ENCODE results near the gene TAP2.
"Not testable (repeated sequence)": the region's sequence is repeated elsewhere in the genome, so short reads cannot be mapped to it uniquely, and the experiment has no call there.

The TAP2 gene

GRCh38 chr6:32838114-32838958 lies at the start of gene TAP2:
TSS of gene TAP2 (minus strand) at chr6:32838739. CDS start at chr6:32838233, 506 bp downstream.
- peak; percentile 97 to 98 (median 97) for DNase-seq

DNA sequence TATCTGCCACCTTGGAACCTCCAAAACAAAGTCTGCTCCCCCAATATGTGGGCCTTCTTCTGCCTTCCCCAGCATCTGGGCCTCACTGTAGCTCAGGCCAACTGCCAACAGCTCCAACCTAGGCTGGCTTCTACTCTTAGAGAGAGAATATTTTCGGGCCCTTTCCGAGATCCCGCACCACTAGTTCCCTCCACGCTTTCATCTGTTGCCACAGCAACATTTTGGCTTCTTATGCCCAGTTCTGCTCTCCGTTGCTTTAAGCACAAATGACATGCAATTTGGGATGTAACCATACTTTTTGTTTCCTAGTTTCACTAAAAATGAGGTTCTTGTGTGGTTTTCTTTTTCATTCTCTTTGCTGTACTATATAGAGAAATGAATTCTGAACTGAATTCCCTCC lies 49.1 kb upstream of the TAP2 start:
- DNase-seq = no peak

DNA sequence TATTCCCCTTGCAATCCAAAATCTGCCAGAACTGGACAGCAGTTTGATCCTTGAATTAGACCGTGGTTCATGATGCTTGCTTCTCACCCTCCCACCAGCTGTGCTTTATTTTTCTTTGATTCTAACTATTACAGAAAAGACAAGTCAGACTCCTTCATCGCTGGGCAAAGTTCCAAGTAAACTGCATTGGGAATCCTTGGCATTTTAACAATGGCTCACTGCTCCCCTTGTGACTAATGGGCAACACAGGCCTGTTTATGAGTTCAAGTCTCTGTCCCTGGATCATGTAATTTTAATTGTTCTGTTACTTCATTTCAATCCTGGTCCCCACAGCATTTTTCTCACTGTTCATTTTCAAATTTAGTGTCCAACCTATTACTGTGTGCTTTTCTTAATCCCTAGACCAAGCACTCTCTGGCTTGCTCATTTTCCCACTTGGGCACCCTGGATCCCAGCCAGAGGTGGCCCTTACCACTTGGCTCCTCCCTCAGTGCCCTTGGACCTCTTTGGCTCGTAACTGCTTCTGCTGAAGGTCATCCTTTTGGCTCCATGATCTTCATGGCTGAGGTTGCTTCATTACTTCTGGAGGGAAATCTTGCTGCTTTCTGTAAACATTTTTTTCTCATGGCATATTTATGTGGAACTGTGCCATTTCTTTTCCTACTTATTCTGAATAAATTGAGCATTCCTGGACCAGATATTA lies 48.3 kb upstream of the TAP2 start:
- no peak for DNase-seq

- DNase-seq = peak; percentile 77 to 93 (median 92)
Measured at GRCh38 chr6:32885698-32886286, 47.3 kb upstream of the TAP2 start.

DNA sequence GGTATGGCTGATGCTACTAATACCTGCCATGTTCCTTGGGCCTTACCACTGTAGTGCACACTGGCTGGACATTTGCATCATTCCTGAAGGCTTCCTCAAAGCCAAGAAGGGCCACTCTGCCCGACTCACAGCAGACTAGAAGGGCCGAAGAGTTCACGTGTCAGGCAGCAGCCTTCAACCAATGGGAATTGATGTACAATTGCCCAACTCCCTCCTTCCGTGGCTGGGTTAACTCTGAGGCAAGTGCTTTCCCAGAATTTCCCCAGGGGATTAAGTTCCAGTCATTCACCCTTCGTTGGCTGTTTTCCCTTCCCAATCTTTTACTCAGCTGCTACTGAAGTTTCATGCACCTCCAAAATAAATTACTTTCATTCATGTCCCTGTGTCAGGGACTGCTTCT lies 45.2 kb upstream of the TAP2 start:
- DNase-seq = peak; percentile 84 to 89 (median 86)

- DNase-seq = peak in 1 of 3 donors; percentile 59
Measured at GRCh38 chr6:32882879-32883250, 44.3 kb upstream of the TAP2 start.

DNA sequence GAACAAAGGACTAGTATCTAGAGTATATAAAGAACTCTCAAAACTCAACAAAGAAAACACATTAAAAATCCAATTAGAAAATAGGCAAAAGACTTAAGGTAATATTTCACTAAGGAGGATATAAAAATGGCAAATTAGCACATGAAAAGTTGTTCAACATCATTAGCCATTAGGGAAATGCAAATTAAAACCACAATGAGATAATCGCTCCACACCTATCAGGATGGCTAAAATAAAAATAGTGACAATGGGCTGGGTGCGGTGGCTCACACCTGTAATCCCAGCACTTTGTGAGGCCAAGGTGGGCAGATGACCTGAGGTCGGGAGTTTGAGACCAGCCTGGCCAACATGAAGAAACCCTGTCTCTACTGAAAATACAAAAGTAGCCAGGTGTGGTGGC lies 42.4 kb upstream of the TAP2 start:
- DNase-seq = not testable (repeated sequence)

DNA sequence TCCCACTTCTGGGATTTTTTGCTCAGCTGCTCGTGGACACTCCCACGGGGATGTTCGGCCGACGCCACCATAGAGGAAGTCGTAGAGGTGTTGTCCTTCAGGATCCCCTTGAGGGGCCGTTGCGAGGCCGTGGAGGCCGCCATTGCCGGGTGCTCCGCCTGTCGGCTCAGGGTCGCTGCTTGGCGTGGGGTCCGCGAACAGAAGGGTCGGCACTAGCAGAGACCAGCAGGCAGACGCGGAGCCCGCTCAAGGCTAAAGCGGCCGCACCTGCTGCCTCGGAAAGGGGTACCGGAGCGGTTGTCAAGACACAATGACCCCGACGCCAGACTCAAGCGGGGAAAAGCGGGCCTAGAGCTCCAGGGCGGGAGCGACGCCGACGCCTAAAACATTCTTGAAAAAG lies 41.2 kb upstream of the TAP2 start:
- peak in 1 of 3 donors; percentile 35 for DNase-seq

- DNase-seq = no peak
Measured at GRCh38 chr6:32876603-32877002, 38.1 kb upstream of the TAP2 start.

DNA sequence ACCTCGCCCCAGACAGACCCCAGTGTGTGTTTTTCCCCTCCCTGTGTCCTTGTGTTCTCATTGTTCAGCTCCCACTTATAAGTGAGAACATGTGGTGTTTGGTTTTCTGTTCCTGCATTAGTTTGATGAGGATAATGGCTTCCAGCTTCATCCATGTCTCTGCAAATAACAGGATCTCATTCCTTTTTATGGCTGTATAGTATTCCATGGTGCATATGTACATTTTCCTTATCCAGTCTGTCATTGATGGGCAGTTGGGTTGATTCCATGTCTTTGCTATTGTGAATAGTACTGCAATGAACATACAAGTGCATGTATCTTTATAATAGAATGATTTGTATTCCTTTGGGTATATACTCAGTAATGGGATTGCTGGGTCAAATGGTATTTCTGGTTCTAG lies 35.4 kb upstream of the TAP2 start:
- DNase-seq = not testable (repeated sequence)

DNA sequence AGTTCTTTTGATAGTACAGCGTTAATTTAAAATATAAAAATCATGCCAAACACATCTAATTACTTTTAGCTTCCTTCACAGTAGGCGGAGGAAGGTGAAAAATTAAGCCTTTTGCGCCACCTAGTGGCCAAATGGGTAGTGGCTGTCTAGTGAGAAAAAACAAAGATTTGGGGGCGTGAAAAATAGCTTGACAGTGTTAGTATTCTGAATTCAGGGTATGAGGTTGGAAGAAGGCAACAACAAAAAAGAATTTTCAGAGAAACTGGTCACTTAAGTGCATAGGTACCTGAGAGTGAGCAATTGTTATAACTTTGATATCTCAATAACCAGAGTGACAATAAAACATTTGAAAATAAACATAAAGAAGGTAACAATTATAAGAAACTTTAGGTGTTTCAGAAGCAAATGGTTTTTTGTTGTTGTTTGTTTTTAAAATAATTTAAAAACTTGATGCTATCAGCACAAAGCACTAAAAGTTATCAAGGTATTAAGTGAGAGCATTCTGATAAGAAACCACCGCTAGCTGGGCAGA lies 29.8 kb upstream of the TAP2 start:
- DNase-seq = peak; percentile 89 to 93 (median 91)

- no peak for DNase-seq
Measured at GRCh38 chr6:32867554-32868256, 29.2 kb upstream of the TAP2 start.

- peak in 2 of 3 donors; percentile 20 to 29 for DNase-seq
Measured at GRCh38 chr6:32867022-32867477, 28.5 kb upstream of the TAP2 start.

DNA sequence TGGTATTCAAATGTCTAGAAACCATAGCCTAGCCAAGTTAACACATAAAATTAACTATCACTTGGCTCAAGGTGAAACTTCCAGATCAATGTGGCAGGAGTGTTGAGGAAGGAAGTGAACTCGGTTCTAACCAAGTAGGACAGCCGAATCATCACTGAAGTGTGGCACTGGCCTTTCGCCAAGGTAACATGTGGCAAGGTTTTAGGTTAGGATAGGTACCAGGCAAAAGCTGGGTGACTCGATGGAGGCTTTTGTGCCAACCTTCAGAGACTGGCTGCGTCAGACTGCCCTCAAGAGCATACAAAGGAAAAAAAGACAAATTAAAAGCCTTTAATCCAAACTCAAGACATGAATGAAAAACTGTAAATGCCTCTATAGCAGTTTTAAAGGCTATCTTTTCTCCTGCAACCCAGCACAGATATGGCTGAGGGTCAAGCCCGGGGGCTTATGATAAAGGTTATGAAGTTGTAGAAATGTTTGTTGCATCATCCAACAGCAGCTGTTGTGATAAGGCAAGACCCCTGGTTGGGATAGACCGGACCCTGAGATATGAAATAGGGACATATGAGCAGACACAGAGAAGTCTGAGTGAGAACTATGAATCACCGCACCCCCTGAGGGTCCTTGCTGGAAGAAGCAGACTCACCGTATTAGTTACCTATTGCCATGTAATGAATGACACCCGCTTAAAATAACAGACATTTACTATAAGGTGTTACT lies 27.3 kb upstream of the TAP2 start:
- DNase-seq = no peak

DNA sequence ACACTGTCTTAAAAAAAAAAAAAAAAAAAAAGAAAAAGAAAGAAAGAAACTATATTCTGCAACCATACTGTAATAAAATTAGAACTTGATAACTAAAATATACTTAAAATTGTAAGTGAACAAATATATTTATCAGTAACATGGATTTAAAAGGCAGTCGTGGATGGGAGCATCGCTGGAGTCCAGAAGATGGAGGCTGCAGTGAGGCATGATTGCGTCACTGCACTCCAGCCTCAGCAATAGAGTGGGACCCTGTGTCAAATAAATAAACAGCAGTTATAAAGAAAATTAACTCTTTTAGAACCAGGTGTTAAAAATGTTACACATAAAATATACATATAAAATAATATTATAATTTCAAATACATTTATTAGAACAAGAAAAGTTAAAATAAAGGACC lies 24.2 kb upstream of the TAP2 start:
- no peak for DNase-seq

- DNase-seq = no peak
Measured at GRCh38 chr6:32860674-32861073, 22.1 kb upstream of the TAP2 start.

DNA sequence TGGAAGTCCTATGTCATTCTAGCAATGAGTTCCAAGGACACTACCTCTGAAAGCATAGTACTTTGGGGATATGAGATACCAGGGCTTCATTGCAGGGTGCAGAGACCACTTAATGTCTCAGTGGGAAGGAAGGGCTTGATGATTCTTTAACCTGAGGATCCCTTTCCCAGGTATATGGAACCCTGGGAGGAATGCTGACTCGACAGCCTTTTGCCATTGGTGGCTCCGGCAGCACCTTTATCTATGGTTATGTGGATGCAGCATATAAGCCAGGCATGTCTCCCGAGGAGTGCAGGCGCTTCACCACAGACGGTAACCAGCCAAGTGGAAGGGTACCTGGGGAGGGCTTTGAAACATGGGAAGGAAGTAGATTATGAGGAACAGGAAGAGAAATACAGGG lies 19.7 kb upstream of the TAP2 start:
- no peak for DNase-seq

DNA sequence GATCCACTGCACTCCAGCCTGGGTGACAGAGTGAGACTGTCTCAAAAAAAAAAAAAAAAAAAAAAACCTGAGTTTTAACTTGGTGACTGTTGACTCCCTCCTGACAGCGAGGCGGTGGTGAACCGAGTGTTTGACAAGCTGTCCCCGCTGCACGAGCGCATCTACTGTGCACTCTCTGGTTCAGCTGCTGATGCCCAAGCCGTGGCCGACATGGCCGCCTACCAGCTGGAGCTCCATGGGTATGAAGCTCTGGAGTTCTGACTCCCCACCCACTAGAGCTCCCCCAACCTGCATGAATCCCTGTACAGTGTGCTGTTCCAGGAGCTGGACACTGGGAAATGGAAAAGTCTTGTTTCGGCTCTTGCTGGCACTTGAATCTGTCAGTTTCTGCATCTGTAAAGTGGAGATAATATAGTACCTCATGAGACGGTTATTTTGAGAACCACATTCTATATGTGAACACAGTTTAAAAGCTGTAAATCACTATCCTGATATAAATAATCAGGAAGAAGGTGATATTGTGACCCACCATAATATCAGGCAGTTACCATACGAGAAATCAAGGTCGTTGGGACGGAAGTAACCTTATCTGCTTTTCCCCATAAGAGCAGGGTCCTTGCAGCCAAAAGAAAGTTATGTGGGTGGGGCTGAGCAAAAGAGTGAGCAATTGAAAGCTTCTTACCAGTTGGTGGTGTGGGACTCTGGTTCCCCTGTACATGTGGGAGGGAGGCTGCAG lies 18.8 kb upstream of the TAP2 start:
- DNase-seq = no peak

- DNase-seq = peak in 2 of 3 donors; percentile 38 to 39
Measured at GRCh38 chr6:32855467-32856174, 17.1 kb upstream of the TAP2 start.

GRCh38 chr6:32854376-32855178 lies 16.0 kb upstream of the TAP2 start:
- peak; percentile 77 to 87 (median 84) for DNase-seq

All from suppressor macrophage treated with lipopolysaccharide for 1 hour (primary cell).